Endothelial cell of umbilical vein (primary cell): ENCODE data around the gene SGSM2.

Experiments
- CTCF ChIP-seq, 2 donors: IDR thresholded peaks; 1 replicate in 1 of 2; 2 replicates in 1 of 2; pipeline ENCODE4 v1.5.1; 2011; ENCODE audit warnings: low read length in 2 of 2, mild to moderate bottlenecking in 2 of 2, moderate library complexity in 2 of 2, control low read depth in 1 of 2, inconsistent platforms in 1 of 2, low read depth in 1 of 2; ENCODE audit not compliant: insufficient read depth in 1 of 2; ENCODE audit errors: extremely low read depth in 1 of 2
- EZH2 ChIP-seq: IDR thresholded peaks from 2 replicates; pipeline ENCODE4 v1.6.1; 2012; ENCODE audit warnings: borderline replicate concordance, low read depth, mild to moderate bottlenecking, moderate library complexity, low read length, inconsistent platforms; ENCODE audit not compliant: severe bottlenecking
- MAX ChIP-seq: IDR thresholded peaks from 2 replicates; pipeline ENCODE4 v1.6.1; 2011; ENCODE audit not compliant: insufficient read depth, insufficient read length
- POLR2A ChIP-seq: IDR thresholded peaks from 2 replicates; pipeline ENCODE4 v1.6.1; 2012; ENCODE audit warnings: low read depth, mild to moderate bottlenecking, control low read depth, low read length

GRCh38 chr17:2420176-2420575, 82.9 kb downstream of the SGSM2 start:
- TF ChIP-seq CTCF (IDR thresholded peaks at IDR 0.05; ENCODE audit: extremely low read depth in 1 of 2, insufficient read depth in 1 of 2, low read depth in 1 of 2, low read length in 2 of 2) (no peak), POLR2A (no peak), MAX (no peak), EZH2 (no peak)
